Upper lobe of left lung (tissue), 6 donors: Measurements from ENCODE around the gene ABCG1. TPM values are rescaled to one million over a fixed set of nuclear protein-coding genes. Genes with fewer than 3 reads are reported as not detected.

ENCODE experiments used
- ATAC-seq, 2 donors: fragments of 200-7000 bp; cut with Tn5 transposase; one replicate each; pipeline ENCODE4 v1.9.1; 2022; ENCODE audit warnings: mild to moderate bottlenecking in 2 of 2, moderate library complexity in 2 of 2; ENCODE audit not compliant: low FRiP score in 2 of 2
- DNase-seq, 2 donors: peaks; one replicate each; pipeline ENCODE4 v3.0.0-alpha.2; 2019 to 2020
- H3K27ac ChIP-seq, 4 donors: fragments of 200-600 bp; sonication (generic); one replicate each; pipeline ENCODE4 v1.5.1; 2016 to 2019
- H3K27me3 ChIP-seq, 4 donors: fragments of 200-600 bp; sonication (generic); one replicate each; pipeline ENCODE4 v1.5.1; 2017 to 2019
- H3K36me3 ChIP-seq, 4 donors: fragments of 200-600 bp; sonication (generic); one replicate each; pipeline ENCODE4 v1.5.1; 2016 to 2019
- H3K4me1 ChIP-seq, 4 donors: fragments of 200-600 bp; sonication (generic); one replicate each; pipeline ENCODE4 v1.5.1; 2018 to 2019
- H3K4me3 ChIP-seq, 4 donors: fragments of 200-600 bp; sonication (generic); one replicate each; pipeline ENCODE4 v1.5.1; 2017 to 2019; ENCODE audit warnings: mild to moderate bottlenecking in 2 of 4, moderate library complexity in 1 of 4
- H3K9me3 ChIP-seq, 4 donors: fragments of 200-600 bp; sonication (generic); one replicate each; pipeline ENCODE4 v1.5.1; 2018 to 2019
- EP300 ChIP-seq, 4 donors: sonication (generic); formaldehyde crosslinking; IDR thresholded peaks; one replicate each; pipeline ENCODE4 v1.5.1; 2017; ENCODE audit warnings: antibody characterized with exemption in 4 of 4, control low read depth in 2 of 4
- POLR2A ChIP-seq, 4 donors: fragments of 450-650 bp; IDR thresholded peaks; one replicate each; pipeline ENCODE4 v1.5.1; 2016 to 2017; ENCODE audit warnings: antibody characterized with exemption in 4 of 4, mild to moderate bottlenecking in 2 of 4
- POLR2AphosphoS5 ChIP-seq, 2 donors: sonication (generic); formaldehyde crosslinking; IDR thresholded peaks; one replicate each; pipeline ENCODE4 v1.5.1; 2017; ENCODE audit warnings: antibody characterized with exemption in 2 of 2
- WGBS, 2 donors: methylation state at CpG; one replicate each; pipeline ENCODE4 v1.1.5; 2017 to 2018; 5-methylcytosine and 5-hydroxymethylcytosine counted together
- total RNA-seq, 6 donors: library from RNA; depleted of rRNA in 4 of 6; stranded (reverse); fragments of >200 nt in 4 of 6; gene quantifications; one replicate each; pipeline versions ENCODE4 v1.1.0 to v1.2.1, GENCODE V29; 2016 to 2021
- TF ChIP-seq, protein P1 (sequence below), 6 experiments: fragments of 450-650 bp in 4 of 6; fragments of 200-600 bp in 2 of 6; sonication (generic) in 2 of 6; IDR thresholded peaks; one replicate each; pipeline ENCODE4 v1.5.1; 2016 to 2019; ENCODE audit warnings: antibody characterized with exemption in 6 of 6
- donor health status: DM: no; HTN: no; CAD: no; lungs with moderate emphysema.
- donor health status: DM: no; HTN: yes; CAD: no; lungs with severe emphysema.

The ABCG1 gene
- total RNA-seq, 6 donors from 2014 or later = 56.7 to 130 (median 79.8) TPM

DNA sequence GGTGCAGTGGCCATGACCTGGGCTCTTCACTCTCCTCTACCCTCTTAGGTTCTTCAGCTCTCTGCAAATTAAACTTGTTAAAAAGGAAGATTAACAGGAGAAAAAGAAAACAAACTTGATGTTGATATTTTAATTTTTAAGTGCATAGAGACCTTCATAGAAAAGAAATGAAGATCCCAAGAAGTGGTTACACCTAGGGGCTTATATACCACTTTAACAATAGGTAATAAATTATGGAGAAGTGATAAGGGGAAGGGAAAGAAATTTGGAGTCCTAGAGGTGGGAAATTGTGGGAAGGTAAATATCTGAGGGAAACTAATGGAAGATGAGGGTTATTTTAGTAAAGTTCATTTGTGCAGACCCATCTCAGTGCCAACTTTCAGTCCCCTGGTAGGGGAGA lies 112.7 kb downstream of the ABCG1 start:
- Histone ChIP-seq H3K4me1 (no peaks in the 10 kb centered on the region), H3K27me3 (no peaks in the 10 kb centered on the region), H3K9me3 (peaks cover 0 to 3% (median 0%) of the 10 kb centered on the region in 4 donors), H3K27ac (no peak overlapping the region), H3K4me3 (no peak overlapping the region), H3K36me3 (no peaks in the 10 kb centered on the region)
- TF ChIP-seq, protein P1, sequence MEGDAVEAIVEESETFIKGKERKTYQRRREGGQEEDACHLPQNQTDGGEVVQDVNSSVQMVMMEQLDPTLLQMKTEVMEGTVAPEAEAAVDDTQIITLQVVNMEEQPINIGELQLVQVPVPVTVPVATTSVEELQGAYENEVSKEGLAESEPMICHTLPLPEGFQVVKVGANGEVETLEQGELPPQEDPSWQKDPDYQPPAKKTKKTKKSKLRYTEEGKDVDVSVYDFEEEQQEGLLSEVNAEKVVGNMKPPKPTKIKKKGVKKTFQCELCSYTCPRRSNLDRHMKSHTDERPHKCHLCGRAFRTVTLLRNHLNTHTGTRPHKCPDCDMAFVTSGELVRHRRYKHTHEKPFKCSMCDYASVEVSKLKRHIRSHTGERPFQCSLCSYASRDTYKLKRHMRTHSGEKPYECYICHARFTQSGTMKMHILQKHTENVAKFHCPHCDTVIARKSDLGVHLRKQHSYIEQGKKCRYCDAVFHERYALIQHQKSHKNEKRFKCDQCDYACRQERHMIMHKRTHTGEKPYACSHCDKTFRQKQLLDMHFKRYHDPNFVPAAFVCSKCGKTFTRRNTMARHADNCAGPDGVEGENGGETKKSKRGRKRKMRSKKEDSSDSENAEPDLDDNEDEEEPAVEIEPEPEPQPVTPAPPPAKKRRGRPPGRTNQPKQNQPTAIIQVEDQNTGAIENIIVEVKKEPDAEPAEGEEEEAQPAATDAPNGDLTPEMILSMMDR (IDR thresholded peaks at IDR 0.05) = no peak
- TF ChIP-seq POLR2AphosphoS5 (IDR thresholded peaks at IDR 0.05) (no peak), EP300 (IDR thresholded peaks at IDR 0.05) (no peak), POLR2A (IDR thresholded peaks at IDR 0.05) (no peak)
- ATAC-seq = no peak
- DNase-seq = no peak

DNA sequence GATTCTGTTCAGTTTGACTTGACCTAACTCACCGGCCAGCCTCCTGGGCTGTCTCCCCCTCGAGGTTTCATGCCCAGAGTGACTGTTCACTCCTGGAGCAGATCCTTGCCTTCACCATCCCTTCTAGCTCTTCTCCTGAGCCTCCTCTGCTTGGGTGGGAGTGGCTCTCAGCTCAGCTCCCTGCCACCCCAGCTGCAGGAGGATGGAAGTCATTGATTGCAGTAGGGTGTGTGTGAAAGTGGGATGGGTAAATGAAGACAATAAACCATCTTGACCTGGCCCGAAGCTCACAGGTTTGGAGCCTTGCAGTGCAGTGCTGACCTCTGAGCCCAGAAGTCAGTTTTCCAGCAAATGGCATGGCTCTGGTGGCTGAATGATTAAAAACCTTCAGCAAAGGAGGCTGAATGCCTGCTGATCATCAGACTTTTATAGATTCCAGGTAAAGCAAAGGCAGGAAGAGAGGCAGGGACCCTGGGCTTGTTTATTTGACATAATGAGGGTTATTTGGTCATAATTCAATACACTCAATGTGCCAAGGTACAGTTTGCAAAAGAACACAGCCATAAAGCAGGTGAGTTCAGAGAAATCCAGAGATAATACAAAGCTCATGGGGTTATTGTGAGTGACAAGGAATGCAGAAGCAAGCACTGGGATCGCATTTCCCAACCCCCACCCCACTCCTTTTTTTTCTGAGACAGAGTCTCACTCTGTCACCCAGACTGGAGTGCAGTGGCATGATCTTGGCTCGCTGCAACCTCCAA lies 113.8 kb downstream of the ABCG1 start:
- Histone ChIP-seq H3K9me3 (peaks cover 0 to 3% (median 0%) of the 10 kb centered on the region in 4 donors), H3K27ac (no peak overlapping the region), H3K27me3 (no peaks in the 10 kb centered on the region), H3K4me3 (no peak overlapping the region), H3K36me3 (no peaks in the 10 kb centered on the region), H3K4me1 (peaks cover 0 to 3% (median under 1%) of the 10 kb centered on the region in 4 donors)
- WGBS, 2 donors = 88 to 89% methylated on average over 5 of the region's 5 CpGs
- no peak for DNase-seq
- no peak for ATAC-seq
- TF ChIP-seq POLR2A (IDR thresholded peaks at IDR 0.05) (no peak), POLR2AphosphoS5 (IDR thresholded peaks at IDR 0.05) (no peak), EP300 (IDR thresholded peaks at IDR 0.05) (no peak)
- TF ChIP-seq, protein P1 (IDR thresholded peaks at IDR 0.05) = no peak

DNA sequence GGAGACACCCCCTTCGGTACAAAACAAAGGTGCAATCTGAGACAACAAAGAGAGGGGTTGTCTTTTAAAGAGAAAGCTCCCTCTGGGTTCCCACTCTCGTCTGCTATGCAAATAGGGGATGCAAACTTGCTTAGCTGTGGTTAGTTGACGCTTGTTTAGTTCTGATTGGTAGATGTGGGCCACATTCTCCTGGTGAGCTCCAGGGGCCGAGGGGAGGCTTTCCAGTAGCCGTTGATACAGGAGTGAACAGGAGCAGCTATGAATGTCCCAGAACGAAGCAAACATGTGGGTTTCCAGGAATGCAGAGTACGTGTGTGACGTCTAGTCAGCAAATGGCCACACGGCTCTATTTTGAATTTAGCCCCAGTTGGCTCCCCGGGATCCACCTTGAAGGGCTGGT lies 117.1 kb downstream of the ABCG1 start:
- Histone ChIP-seq H3K27ac (no peak overlapping the region), H3K4me1 (peaks cover 0 to 14% (median 8%) of the 10 kb centered on the region in 4 donors), H3K9me3 (peaks cover 0 to 3% (median 0%) of the 10 kb centered on the region in 4 donors), H3K4me3 (no peak overlapping the region), H3K36me3 (no peaks in the 10 kb centered on the region), H3K27me3 (no peaks in the 10 kb centered on the region)
- peak in 1 of 2 donors; percentile 64 for ATAC-seq
- WGBS, 2 donors = 38 to 47% methylated on average over 10 of the region's 10 CpGs
- no peak for DNase-seq
- TF ChIP-seq POLR2AphosphoS5 (IDR thresholded peaks at IDR 0.05) (no peak), POLR2A (IDR thresholded peaks at IDR 0.05) (no peak), EP300 (IDR thresholded peaks at IDR 0.05) (no peak)
- TF ChIP-seq, protein P1 (IDR thresholded peaks at IDR 0.05) = no peak

DNA sequence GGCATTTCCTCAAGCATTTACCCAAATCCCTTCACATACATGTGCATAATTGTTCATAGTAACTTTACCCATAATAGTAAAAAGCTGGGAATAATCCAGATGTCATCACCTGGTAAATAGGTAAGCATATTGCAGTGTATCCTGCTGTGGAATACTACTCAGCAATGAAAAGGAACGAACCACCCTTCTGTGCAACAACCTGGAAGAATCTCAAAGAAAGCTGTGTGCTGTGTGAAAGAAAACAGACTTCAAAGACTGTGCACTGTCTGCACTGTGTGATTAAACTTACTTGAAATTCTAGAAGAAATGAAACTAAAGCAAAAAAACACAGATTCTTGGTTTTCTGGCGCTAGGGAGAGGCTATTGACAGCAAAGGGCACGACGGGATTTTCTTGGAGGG lies 118.3 kb downstream of the ABCG1 start:
- no peak for ATAC-seq

More for the DNA sequence above, 118.3 kb downstream of the ABCG1 start:
- Histone ChIP-seq H3K36me3 (no peaks in the 10 kb centered on the region), H3K27ac (no peak overlapping the region), H3K4me3 (no peak overlapping the region), H3K4me1 (peaks cover 0 to 14% (median 8%) of the 10 kb centered on the region in 4 donors), H3K27me3 (no peaks in the 10 kb centered on the region), H3K9me3 (no peaks in the 10 kb centered on the region)
- no peak for DNase-seq
- WGBS, 2 donors = 75 to 93% methylated on average over 4 of the region's 4 CpGs
- TF ChIP-seq, protein P1 (IDR thresholded peaks at IDR 0.05) = no peak
- TF ChIP-seq POLR2A (IDR thresholded peaks at IDR 0.05) (no peak), POLR2AphosphoS5 (IDR thresholded peaks at IDR 0.05) (no peak), EP300 (IDR thresholded peaks at IDR 0.05) (no peak)
